ENCODE measurements around the gene SERPINA6. TPM values are rescaled to one million over a fixed set of nuclear protein-coding genes. Genes with fewer than 3 reads are reported as not detected.

Gene SERPINA6
- total RNA-seq, 1 donor from 2014 or later: not detected

GRCh38 chr14:94334872-94335271, 11.7 kb upstream of the SERPINA6 start:
- no peak for DNase-seq
- Histone ChIP-seq H3K9me3 (no peaks in the 10 kb centered on the region), H3K4me3 (no peak overlapping the region), H3K4me1 (no peaks in the 10 kb centered on the region), H3K27ac (no peak overlapping the region), H3K27me3 (no peaks in the 10 kb centered on the region), H3K36me3 (no peaks in the 10 kb centered on the region)
- intact Hi-C loops (cut with DNase I): no loop called here
- TF ChIP-seq CTCF (IDR thresholded peaks at IDR 0.05): no peak
- no peak for ATAC-seq

GRCh38 chr14:94332587-94332986, 9.5 kb upstream of the SERPINA6 start:
- ATAC-seq: no peak
- no peaks in the 10 kb centered on the region for H3K4me1 ChIP-seq
- intact Hi-C loops (cut with DNase I): no loop called here
- H3K9me3 ChIP-seq: no peaks in the 10 kb centered on the region
- H3K27ac ChIP-seq: no peak overlapping the region
- no peaks in the 10 kb centered on the region for H3K27me3 ChIP-seq
- H3K36me3 ChIP-seq: no peaks in the 10 kb centered on the region
- DNase-seq: no peak
- TF ChIP-seq CTCF (IDR thresholded peaks at IDR 0.05): no peak
- no peak overlapping the region for H3K4me3 ChIP-seq

- Histone ChIP-seq H3K4me1 (no peaks in the 10 kb centered on the region), H3K36me3 (no peaks in the 10 kb centered on the region), H3K9me3 (no peaks in the 10 kb centered on the region), H3K4me3 (no peak overlapping the region), H3K27ac (no peak overlapping the region), H3K27me3 (no peaks in the 10 kb centered on the region)
- DNase-seq (no peak), ATAC-seq (no peak)
- intact Hi-C loops (cut with DNase I): no loop called here
- TF ChIP-seq CTCF (IDR thresholded peaks at IDR 0.05): no peak
These were observed 9.0 kb upstream of the SERPINA6 start for GRCh38 chr14:94332063-94332583.

- Histone ChIP-seq H3K4me1 (no peaks in the 10 kb centered on the region), H3K9me3 (no peaks in the 10 kb centered on the region), H3K27ac (no peak overlapping the region), H3K36me3 (no peaks in the 10 kb centered on the region), H3K4me3 (no peak overlapping the region), H3K27me3 (no peaks in the 10 kb centered on the region)
- intact Hi-C loops (cut with DNase I): no loop called here
- DNase-seq (no peak), ATAC-seq (no peak)
- TF ChIP-seq CTCF (IDR thresholded peaks at IDR 0.05): no peak
These were observed 8.3 kb upstream of the SERPINA6 start for GRCh38 chr14:94331462-94331861.

GRCh38 chr14:94330857-94331256, 7.7 kb upstream of the SERPINA6 start:
- Histone ChIP-seq H3K4me1 (no peaks in the 10 kb centered on the region), H3K9me3 (no peaks in the 10 kb centered on the region), H3K36me3 (no peaks in the 10 kb centered on the region), H3K27me3 (no peaks in the 10 kb centered on the region), H3K27ac (no peak overlapping the region), H3K4me3 (no peak overlapping the region)
- DNase-seq (no peak), ATAC-seq (peak; percentile 36)
- intact Hi-C loops (cut with DNase I): no loop called here
- TF ChIP-seq CTCF (IDR thresholded peaks at IDR 0.05): no peak

- no peak for TF ChIP-seq CTCF (IDR thresholded peaks at IDR 0.05)
- Histone ChIP-seq H3K4me1 (no peaks in the 10 kb centered on the region), H3K4me3 (no peak overlapping the region), H3K36me3 (no peaks in the 10 kb centered on the region), H3K27me3 (no peaks in the 10 kb centered on the region), H3K27ac (no peak overlapping the region), H3K9me3 (no peaks in the 10 kb centered on the region)
- ATAC-seq (no peak), DNase-seq (no peak)
- intact Hi-C loops (cut with DNase I): no loop called here
These were observed 7.3 kb upstream of the SERPINA6 start for GRCh38 chr14:94330432-94330831.

Data from upper lobe of right lung (tissue), 1 donor.